ENCODE results near the gene THPO.

Gene THPO

GRCh38 chr3:184380185-184380626, 2.2 kb upstream of the THPO start:
- no peak overlapping the region for H3K4me3 Mint-ChIP-seq
- no peak overlapping the region for H3K27ac Mint-ChIP-seq
- peaks cover 2% of the 10 kb centered on the region for H3K4me1 Mint-ChIP-seq (ENCODE audit: low read depth)
- peaks cover 76% of the 10 kb centered on the region for H3K27me3 Mint-ChIP-seq (ENCODE audit: low read depth)
- no peaks in the 10 kb centered on the region for H3K36me3 Mint-ChIP-seq (ENCODE audit: low read depth)
- H3K9me3 Mint-ChIP-seq = no peaks in the 10 kb centered on the region

GRCh38 chr3:184379358-184380184, 1.6 kb upstream of the THPO start, which contains the start of gene CHRD:
Gene CHRD, plus strand, starts transcription at chr3:184380054. Its CDS starts 265 bp downstream, at chr3:184380319.
- H3K27me3 Mint-ChIP-seq (ENCODE audit: low read depth) = peaks cover 74% of the 10 kb centered on the region
- no peak within 1 kb of the TSS for H3K27ac Mint-ChIP-seq
- H3K9me3 Mint-ChIP-seq = no peaks in the 10 kb centered on the region
- no peaks in the 10 kb centered on the region for H3K36me3 Mint-ChIP-seq (ENCODE audit: low read depth)
- H3K4me1 Mint-ChIP-seq (ENCODE audit: low read depth) = peaks cover 2% of the 10 kb centered on the region
- H3K4me3 Mint-ChIP-seq = peak within 1 kb of the TSS; percentile 64

GRCh38 chr3:184378651-184379357, 797 bp upstream of the THPO start:
- Mint-ChIP-seq H3K4me3 (peak overlapping the region; percentile 64), H3K36me3 (ENCODE audit: low read depth) (no peaks in the 10 kb centered on the region), H3K9me3 (no peaks in the 10 kb centered on the region), H3K27me3 (ENCODE audit: low read depth) (peaks cover 72% of the 10 kb centered on the region), H3K4me1 (ENCODE audit: low read depth) (peaks cover 2% of the 10 kb centered on the region), H3K27ac (no peak overlapping the region)

GRCh38 chr3:184377374-184377773, 633 bp downstream of the THPO start:
- no peaks in the 10 kb centered on the region for H3K36me3 Mint-ChIP-seq (ENCODE audit: low read depth)
- peaks cover 69% of the 10 kb centered on the region for H3K27me3 Mint-ChIP-seq (ENCODE audit: low read depth)

GRCh38 chr3:184375747-184376461, 2.1 kb downstream of the THPO start:
- Mint-ChIP-seq H3K27ac (no peak overlapping the region), H3K27me3 (ENCODE audit: low read depth) (peaks cover 57% of the 10 kb centered on the region), H3K4me1 (ENCODE audit: low read depth) (peaks cover 5% of the 10 kb centered on the region), H3K36me3 (ENCODE audit: low read depth) (peaks cover 3% of the 10 kb centered on the region), H3K4me3 (no peak overlapping the region), H3K9me3 (no peaks in the 10 kb centered on the region)

More at GRCh38 chr3:184377374-184377773, 633 bp downstream of the THPO start:
- Mint-ChIP-seq H3K4me1 (ENCODE audit: low read depth) (peaks cover 2% of the 10 kb centered on the region), H3K4me3 (no peak overlapping the region), H3K27ac (no peak overlapping the region), H3K9me3 (no peaks in the 10 kb centered on the region)

GRCh38 chr3:184373422-184373821, 4.6 kb downstream of the THPO start:
- Mint-ChIP-seq H3K27me3 (ENCODE audit: low read depth) (peaks cover 42% of the 10 kb centered on the region), H3K4me1 (ENCODE audit: low read depth) (peaks cover 4% of the 10 kb centered on the region), H3K36me3 (ENCODE audit: low read depth) (peaks cover 16% of the 10 kb centered on the region), H3K9me3 (no peaks in the 10 kb centered on the region), H3K4me3 (no peak overlapping the region), H3K27ac (no peak overlapping the region)

GRCh38 chr3:184372911-184373310, 5.1 kb downstream of the THPO start:
- H3K9me3 Mint-ChIP-seq = no peaks in the 10 kb centered on the region
- H3K4me1 Mint-ChIP-seq (ENCODE audit: low read depth) = peaks cover 4% of the 10 kb centered on the region
- H3K4me3 Mint-ChIP-seq = no peak overlapping the region
- H3K27ac Mint-ChIP-seq = no peak overlapping the region
- H3K36me3 Mint-ChIP-seq (ENCODE audit: low read depth) = peaks cover 20% of the 10 kb centered on the region
- H3K27me3 Mint-ChIP-seq (ENCODE audit: low read depth) = peaks cover 37% of the 10 kb centered on the region

GRCh38 chr3:184372296-184372821, 5.6 kb downstream of the THPO start:
- peaks cover 24% of the 10 kb centered on the region for H3K36me3 Mint-ChIP-seq (ENCODE audit: low read depth)
- no peak overlapping the region for H3K27ac Mint-ChIP-seq
- H3K27me3 Mint-ChIP-seq (ENCODE audit: low read depth) = peaks cover 32% of the 10 kb centered on the region
- H3K4me3 Mint-ChIP-seq = no peak overlapping the region
- no peaks in the 10 kb centered on the region for H3K9me3 Mint-ChIP-seq
- H3K4me1 Mint-ChIP-seq (ENCODE audit: low read depth) = peaks cover 4% of the 10 kb centered on the region

GRCh38 chr3:184371570-184372018, 6.4 kb downstream of the THPO start:
- H3K9me3 Mint-ChIP-seq = no peaks in the 10 kb centered on the region
- peaks cover 31% of the 10 kb centered on the region for H3K36me3 Mint-ChIP-seq (ENCODE audit: low read depth)
- peaks cover 24% of the 10 kb centered on the region for H3K27me3 Mint-ChIP-seq (ENCODE audit: low read depth)
- H3K4me3 Mint-ChIP-seq = no peak overlapping the region
- no peak overlapping the region for H3K27ac Mint-ChIP-seq
- peaks cover 6% of the 10 kb centered on the region for H3K4me1 Mint-ChIP-seq (ENCODE audit: low read depth)

- peaks cover 2% of the 10 kb centered on the region for H3K27me3 Mint-ChIP-seq (ENCODE audit: low read depth)
- H3K4me3 Mint-ChIP-seq = no peak overlapping the region
- peaks cover 20% of the 10 kb centered on the region for H3K4me1 Mint-ChIP-seq (ENCODE audit: low read depth)
- H3K27ac Mint-ChIP-seq = no peak overlapping the region
- no peaks in the 10 kb centered on the region for H3K9me3 Mint-ChIP-seq
- peaks cover 46% of the 10 kb centered on the region for H3K36me3 Mint-ChIP-seq (ENCODE audit: low read depth)
These were observed 9.3 kb downstream of the THPO start for GRCh38 chr3:184368586-184369183.

- H3K9me3 Mint-ChIP-seq = no peaks in the 10 kb centered on the region
- no peak overlapping the region for H3K4me3 Mint-ChIP-seq
- H3K4me1 Mint-ChIP-seq (ENCODE audit: low read depth) = peaks cover 22% of the 10 kb centered on the region
- H3K27me3 Mint-ChIP-seq (ENCODE audit: low read depth) = no peaks in the 10 kb centered on the region
- no peak overlapping the region for H3K27ac Mint-ChIP-seq
- peaks cover 49% of the 10 kb centered on the region for H3K36me3 Mint-ChIP-seq (ENCODE audit: low read depth)
These were observed 9.9 kb downstream of the THPO start for GRCh38 chr3:184368116-184368515.

GRCh38 chr3:184366619-184367289, 11.3 kb downstream of the THPO start:
- Mint-ChIP-seq H3K27me3 (ENCODE audit: low read depth) (no peaks in the 10 kb centered on the region), H3K4me3 (no peak overlapping the region), H3K4me1 (ENCODE audit: low read depth) (peaks cover 22% of the 10 kb centered on the region), H3K36me3 (ENCODE audit: low read depth) (peaks cover 50% of the 10 kb centered on the region), H3K27ac (no peak overlapping the region), H3K9me3 (no peaks in the 10 kb centered on the region)

- Mint-ChIP-seq H3K4me3 (peak overlapping the region; percentile 100), H3K4me1 (ENCODE audit: low read depth) (peaks cover 22% of the 10 kb centered on the region), H3K9me3 (no peaks in the 10 kb centered on the region), H3K27ac (peak overlapping the region; percentile 97), H3K27me3 (ENCODE audit: low read depth) (peaks cover 9% of the 10 kb centered on the region), H3K36me3 (ENCODE audit: low read depth) (peaks cover 29% of the 10 kb centered on the region)
These were observed 15.1 kb downstream of the THPO start for GRCh38 chr3:184362668-184363546.
